Gastrocnemius medialis (tissue), 4 donors: Measurements from ENCODE around the gene ALG2.

ENCODE experiments used
- CTCF ChIP-seq, 5 experiments: fragments of 450-650 bp in 3 of 5; fragments of 200-600 bp in 2 of 5; sonication (generic) in 2 of 5; IDR thresholded peaks in 4 of 5; conservative IDR thresholded peaks in 1 of 5; 1 replicate in 4 of 5; 2 replicates in 1 of 5; pipeline ENCODE4 v1.5.1; 2016 to 2019; ENCODE audit warnings: antibody characterized with exemption in 5 of 5, mild to moderate bottlenecking in 3 of 5, moderate library complexity in 3 of 5
- POLR2A ChIP-seq, 2 donors: fragments of 450-650 bp; IDR thresholded peaks; one replicate each; pipeline ENCODE4 v1.6.1; 2017; ENCODE audit warnings: antibody characterized with exemption in 2 of 2, mild to moderate bottlenecking in 2 of 2, moderate library complexity in 2 of 2

GRCh38 chr9:99249619-99250018, 27.9 kb upstream of the ALG2 start:
- no peak for TF ChIP-seq CTCF (IDR thresholded peaks at IDR 0.05 in 4 of 5, conservative IDR thresholded peaks at IDR 0.05 in 1 of 5)
- no peak for TF ChIP-seq POLR2A (IDR thresholded peaks at IDR 0.05)
